ENCODE results near the gene RNU7-1.

RNU7-1 gene

DNA sequence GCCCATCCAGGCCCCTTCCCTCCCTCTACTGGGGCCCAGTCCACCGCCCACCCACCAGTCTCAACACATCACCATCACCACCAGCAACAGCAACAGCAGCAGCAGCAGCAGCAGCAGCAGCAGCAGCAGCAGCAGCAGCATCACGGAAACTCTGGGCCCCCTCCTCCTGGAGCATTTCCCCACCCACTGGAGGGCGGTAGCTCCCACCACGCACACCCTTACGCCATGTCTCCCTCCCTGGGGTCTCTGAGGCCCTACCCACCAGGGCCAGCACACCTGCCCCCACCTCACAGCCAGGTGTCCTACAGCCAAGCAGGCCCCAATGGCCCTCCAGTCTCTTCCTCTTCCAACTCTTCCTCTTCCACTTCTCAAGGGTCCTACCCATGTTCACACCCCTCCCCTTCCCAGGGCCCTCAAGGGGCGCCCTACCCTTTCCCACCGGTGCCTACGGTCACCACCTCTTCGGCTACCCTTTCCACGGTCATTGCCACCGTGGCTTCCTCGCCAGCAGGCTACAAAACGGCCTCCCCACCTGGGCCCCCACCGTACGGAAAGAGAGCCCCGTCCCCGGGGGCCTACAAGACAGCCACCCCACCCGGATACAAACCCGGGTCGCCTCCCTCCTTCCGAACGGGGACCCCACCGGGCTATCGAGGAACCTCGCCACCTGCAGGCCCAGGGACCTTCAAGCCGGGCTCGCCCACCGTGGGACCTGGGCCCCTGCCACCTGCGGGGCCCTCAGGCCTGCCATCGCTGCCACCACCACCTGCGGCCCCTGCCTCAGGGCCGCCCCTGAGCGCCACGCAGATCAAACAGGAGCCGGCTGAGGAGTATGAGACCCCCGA is 6.8 kb upstream of the RNU7-1 start:
- in situ Hi-C loops (cut with MboI; ENCODE audit: low sequenced_read_pairs): no loop called here

DNA sequence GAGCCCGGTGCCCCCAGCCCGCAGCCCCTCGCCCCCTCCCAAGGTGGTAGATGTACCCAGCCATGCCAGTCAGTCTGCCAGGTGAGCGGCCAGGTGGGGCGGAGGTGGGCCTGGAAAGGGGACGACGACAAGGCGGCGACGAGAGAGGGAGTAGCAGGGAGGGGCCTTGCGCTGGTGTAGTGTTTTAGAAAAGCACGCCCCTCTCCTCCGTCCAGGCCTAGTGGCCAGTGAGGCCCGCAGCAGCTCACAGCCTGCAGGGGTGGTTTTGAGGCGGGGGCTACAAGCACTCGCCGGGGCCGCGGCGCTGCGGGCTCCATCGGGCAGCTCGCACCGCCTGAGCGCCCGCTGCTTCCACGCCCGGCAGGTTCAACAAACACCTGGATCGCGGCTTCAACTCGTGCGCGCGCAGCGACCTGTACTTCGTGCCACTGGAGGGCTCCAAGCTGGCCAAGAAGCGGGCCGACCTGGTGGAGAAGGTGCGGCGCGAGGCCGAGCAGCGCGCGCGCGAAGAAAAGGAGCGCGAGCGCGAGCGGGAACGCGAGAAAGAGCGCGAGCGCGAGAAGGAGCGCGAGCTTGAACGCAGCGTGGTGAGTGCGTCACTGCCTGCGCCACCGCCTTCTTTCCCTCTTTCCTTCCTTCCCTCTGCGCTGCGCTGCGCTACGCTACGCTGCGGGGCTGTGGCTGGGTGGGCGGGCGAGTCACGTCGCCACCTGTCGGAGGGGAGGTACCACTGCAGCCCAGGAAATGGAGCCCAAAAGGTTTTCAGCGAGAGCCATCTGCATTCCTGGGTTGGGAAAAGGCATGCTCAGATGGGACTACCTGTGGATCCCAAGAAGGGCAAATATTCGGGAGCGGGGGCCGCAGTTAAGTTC is 5.9 kb upstream of the RNU7-1 start:
- in situ Hi-C loops (cut with MboI; ENCODE audit: low sequenced_read_pairs): no loop called here

DNA sequence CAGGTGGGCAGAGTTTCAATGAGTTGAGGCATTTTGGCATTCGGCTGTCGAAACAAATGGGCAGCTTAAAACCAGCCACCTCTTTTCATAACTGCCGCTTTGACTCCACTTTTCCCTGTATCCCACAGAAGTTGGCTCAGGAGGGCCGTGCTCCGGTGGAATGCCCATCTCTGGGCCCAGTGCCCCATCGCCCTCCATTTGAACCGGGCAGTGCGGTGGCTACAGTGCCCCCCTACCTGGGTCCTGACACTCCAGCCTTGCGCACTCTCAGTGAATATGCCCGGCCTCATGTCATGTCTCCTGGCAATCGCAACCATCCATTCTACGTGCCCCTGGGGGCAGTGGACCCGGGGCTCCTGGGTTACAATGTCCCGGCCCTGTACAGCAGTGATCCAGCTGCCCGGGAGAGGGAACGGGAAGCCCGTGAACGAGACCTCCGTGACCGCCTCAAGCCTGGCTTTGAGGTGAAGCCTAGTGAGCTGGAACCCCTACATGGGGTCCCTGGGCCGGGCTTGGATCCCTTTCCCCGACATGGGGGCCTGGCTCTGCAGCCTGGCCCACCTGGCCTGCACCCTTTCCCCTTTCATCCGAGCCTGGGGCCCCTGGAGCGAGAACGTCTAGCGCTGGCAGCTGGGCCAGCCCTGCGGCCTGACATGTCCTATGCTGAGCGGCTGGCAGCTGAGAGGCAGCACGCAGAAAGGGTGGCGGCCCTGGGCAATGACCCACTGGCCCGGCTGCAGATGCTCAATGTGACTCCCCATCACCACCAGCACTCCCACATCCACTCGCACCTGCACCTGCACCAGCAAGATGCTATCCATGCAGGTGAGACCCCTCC is 5.0 kb upstream of the RNU7-1 start:
- in situ Hi-C loops (cut with MboI; ENCODE audit: low sequenced_read_pairs): no loop called here

DNA sequence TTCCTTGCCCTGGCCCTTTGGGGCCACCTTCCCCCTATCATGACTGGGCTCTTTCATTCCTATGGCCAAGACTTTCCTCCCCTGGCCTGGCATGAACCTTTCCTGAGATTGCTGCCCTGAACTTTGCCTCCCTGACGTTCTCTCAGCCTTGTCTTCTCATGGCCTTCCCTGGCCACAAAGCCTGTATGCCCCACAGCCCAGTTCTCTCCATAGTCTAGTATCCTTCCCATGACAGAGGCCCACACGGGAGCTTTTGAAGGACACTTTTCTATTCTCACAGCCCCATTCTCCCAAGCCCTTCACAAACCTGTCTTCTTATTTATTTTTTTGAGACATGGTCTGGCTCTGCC is 4.5 kb upstream of the RNU7-1 start:
- in situ Hi-C loops (cut with MboI; ENCODE audit: low sequenced_read_pairs): no loop called here

DNA sequence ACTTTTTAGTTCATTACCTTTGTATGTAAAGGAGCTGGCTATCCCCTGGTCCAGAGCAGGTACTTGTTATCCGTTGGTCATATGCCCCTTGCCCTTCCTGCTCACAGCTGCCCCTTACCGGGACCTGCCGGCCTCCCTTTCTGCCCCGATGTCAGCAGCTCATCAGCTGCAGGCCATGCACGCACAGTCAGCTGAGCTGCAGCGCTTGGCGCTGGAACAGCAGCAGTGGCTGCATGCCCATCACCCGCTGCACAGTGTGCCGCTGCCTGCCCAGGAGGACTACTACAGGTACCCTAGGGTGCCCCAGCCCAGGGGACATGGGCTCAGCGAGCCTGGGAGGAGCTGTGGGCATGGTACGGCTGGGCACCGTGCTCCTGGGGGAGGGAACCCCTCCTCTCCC is 2.3 kb upstream of the RNU7-1 start:
- in situ Hi-C loops (cut with MboI; ENCODE audit: low sequenced_read_pairs): no loop called here

DNA sequence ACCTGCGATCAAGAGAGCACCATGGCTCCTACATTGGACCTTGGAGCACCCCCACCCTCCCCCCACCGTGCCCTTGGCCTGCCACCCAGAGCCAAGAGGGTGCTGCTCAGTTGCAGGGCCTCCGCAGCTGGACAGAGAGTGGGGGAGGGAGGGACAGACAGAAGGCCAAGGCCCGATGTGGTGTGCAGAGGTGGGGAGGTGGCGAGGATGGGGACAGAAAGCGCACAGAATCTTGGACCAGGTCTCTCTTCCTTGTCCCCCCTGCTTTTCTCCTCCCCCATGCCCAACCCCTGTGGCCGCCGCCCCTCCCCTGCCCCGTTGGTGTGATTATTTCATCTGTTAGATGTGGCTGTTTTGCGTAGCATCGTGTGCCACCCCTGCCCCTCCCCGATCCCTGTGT is 1.8 kb upstream of the RNU7-1 start:
- in situ Hi-C loops (cut with MboI; ENCODE audit: low sequenced_read_pairs): no loop called here

DNA sequence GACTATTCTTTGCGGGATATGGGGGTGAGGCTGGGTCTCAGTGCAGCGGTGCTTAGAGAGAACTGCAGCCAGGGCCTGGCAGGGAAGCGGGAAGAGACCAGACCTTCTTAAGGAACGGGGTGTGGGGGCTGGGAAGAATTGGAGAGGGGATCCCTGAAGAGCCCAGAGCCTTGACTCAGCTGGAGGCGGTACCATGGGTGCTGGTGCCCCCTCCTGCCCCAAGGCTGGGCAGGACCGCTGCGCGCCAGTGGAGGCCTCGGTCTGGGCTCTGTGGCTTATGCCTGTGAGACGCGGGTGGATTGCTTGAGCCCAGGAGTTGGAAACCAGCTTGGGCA is 1.3 kb upstream of the RNU7-1 start:
- in situ Hi-C loops (cut with MboI; ENCODE audit: low sequenced_read_pairs): no loop called here

DNA sequence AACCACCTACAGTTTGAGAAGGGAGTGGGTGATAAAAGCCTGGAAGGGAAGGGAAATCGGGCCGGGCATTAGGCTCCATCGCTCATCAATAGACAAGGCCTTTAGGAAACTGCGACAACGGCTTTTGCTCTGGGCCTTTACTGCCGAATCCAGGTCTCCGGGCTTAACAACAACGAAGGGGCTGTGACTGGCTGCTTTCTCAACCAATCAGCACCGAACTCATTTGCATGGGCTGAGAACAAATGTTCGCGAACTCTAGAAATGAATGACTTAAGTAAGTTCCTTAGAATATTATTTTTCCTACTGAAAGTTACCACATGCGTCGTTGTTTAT is 261 bp upstream of the RNU7-1 start:
- in situ Hi-C loops (cut with MboI; ENCODE audit: low sequenced_read_pairs): no loop called here

DNA sequence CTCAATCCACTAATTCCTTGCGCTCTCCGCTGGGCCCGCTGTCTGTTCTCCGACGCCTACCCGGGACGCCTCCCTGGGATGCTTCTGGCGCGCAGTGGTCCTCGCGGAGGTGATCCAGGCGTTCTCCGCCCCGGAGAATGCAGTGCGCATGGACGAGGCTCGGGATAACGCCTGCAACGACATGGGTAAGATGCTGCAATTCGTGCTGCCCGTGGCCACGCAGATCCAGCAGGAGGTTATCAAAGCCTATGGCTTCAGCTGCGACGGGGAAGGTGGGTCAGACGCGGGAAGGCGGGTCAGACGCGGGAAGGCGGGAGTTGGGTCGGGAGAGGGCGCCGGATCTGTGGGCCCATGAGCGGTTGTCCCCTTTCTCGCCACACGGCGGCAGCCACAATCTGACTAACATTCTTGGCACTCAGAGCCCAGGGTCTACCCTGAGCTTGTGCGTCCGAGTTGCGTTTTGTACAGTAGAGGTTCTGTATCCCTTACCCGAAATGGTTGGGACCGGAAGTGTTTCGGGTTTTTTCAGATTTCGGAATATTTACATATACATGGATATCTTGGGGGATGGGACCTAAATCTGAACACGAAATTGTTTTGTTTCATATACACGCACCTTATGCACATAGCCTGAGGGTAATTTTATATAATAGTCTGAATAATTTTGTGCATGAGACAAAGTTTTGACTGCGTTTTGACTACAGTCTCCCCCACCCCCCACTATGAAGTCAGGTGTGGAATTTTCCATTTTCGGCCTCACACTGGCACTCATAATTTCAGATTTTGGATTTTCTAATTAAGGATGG is 968 bp downstream of the RNU7-1 start:
- in situ Hi-C loops (cut with MboI; ENCODE audit: low sequenced_read_pairs): no loop called here

DNA sequence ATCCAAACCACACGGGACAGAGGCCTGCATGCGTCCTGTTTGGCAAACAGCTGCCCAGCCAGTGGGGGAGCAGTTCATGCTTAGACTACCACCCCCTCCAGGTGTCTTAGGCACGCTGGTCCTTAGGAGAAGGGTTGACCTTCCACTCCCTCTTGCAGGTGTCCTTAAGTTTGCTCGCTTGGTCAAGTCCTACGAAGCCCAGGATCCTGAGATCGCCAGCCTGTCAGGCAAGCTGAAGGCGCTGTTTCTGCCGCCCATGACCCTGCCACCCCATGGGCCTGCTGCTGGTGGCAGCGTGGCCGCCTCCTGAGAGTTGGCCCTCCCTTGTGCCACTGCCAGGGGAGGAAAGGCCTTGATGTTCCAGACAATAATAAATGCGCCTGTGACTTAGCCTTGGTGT is 2.0 kb downstream of the RNU7-1 start:
- in situ Hi-C loops (cut with MboI; ENCODE audit: low sequenced_read_pairs): no loop called here

DNA sequence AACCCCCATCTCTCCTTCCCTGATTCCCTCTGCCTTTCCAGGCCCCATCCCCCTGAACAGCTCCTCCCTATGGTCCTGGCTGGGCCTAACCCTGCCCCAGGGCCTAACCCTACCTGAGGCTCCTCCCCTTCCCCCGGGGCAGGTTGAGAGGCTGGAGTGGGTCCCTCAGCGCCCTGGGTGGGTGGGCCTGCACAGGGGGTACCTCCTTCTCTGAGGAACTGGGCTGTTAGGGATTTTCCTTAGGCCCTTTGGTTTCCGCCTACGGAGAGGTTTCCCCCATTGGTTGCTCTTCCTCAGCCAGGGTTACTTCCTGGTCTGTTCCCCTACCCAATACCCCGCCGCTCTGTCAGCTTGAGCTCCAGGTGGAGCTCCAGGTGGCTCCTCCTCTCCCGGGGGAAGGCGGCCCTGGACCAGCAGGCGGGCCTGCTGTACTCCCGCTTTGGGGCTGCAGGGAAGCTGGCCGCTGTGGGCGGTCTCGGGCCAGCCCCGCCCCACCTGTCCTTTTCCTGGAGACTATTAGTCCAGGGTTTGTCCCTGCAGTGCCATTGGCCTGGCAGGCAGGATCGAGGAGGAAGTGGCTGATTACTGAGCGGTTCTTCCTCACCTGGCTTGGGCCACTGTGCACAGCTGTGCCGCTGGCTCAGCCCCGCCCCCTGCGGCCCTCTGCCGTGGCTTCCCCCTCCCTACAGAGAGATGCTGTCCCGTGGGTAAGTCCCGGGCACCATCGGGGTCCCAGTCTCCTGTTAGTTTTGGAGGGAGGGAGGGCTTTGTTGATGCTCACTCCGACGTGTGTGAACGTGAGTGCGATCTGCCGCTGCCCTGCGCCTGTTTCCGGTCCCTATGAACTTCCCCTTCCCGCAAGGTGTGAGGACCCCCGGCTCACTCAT is 2.7 kb downstream of the RNU7-1 start:
- in situ Hi-C loops (cut with MboI; ENCODE audit: low sequenced_read_pairs): no loop called here

DNA sequence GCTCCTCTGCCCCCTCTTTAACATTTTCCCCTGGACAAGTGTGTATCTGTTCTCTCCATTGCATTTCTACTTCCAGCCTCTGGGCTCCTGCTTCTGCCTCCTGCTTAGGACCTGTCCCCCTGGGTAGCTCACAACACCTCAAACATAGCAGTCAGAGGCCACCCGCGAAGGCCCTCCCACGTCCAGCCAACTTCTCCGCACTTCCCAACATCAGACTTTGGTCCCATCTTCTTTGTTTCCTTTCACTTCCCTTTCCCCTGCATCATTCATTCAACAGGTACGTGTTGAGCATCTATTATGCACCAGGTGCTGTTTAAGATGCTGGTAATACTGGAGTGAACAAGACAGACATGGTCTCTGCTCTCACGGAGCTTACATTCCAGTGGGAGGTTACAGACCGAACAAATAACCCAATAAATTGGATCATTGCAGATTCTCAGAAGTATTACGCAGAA is 3.3 kb downstream of the RNU7-1 start:
- in situ Hi-C loops (cut with MboI; ENCODE audit: low sequenced_read_pairs): no loop called here

DNA sequence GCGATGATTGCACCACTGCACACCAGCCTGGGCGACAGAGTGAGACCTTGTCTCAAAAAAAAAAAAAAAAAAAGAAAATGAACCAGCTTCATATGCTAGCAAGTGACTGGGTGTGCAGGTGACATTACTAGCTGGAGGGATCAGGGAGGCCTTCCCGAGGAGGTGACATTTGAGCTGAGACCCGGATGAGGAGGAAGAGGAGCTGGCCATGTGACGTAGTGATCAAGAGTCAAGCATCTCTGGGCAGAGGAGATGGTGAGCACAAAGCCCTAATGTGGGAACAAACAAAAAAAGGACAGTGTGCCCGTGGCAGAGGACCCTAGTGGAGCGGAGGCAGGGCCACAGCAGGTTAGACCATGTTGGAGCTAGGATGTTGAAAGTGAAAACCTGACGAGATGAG is 4.0 kb downstream of the RNU7-1 start:
- in situ Hi-C loops (cut with MboI; ENCODE audit: low sequenced_read_pairs): no loop called here

DNA sequence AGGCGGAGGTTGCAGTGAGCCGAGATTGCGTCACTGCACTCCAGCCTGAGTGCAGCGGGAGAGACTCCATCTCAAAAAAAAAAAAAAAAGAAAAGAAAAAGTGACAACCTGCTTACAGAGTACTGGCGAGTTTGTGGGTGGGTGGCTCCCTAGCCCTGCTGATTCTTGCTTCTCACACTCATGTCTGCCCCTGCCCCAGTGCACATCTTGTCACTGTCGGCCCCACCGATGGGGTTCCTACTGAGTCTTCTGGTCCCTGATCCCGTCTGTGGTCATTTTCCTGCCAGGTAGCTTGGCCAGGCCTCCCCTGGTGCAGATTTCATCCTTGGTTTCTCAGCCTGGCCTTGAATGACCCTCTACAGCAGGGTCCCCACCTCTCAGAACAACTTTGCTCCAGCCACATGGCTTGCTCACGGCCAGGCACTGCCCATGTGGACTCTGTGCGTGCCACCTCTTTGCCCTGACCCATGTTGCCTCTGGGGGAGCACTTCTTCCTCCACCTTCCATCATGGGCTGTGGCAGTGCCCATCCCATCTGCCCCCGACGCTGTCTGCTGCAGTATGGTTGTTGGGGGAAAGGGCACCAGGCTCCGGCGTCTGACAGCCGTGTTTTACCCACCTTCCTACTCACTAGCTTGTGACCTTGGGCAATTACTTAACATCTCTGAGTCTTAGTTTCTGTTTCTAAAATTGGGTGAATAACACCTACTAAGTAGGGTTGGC is 5.4 kb downstream of the RNU7-1 start:
- in situ Hi-C loops (cut with MboI; ENCODE audit: low sequenced_read_pairs): no loop called here

DNA sequence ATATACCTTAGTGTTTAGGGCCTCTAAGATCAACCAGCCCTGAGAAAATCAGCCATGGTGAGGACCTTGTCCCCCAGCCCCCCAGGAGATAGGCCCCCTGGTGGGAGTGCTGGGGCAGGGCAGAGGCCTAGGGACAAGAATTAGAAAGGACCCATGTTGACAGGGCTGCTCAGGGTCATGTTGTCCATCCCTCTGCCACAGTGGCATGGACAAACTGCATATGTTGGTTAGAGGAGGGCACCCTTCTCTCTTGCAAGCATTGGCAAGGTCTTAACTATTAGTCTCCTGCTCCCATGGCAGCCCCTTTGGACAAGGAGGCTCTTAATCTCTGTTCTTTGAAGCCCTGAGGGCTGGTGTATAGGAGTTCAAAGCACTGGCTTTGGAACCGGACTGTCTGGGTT is 6.8 kb downstream of the RNU7-1 start:
- in situ Hi-C loops (cut with MboI; ENCODE audit: low sequenced_read_pairs): no loop called here

DNA sequence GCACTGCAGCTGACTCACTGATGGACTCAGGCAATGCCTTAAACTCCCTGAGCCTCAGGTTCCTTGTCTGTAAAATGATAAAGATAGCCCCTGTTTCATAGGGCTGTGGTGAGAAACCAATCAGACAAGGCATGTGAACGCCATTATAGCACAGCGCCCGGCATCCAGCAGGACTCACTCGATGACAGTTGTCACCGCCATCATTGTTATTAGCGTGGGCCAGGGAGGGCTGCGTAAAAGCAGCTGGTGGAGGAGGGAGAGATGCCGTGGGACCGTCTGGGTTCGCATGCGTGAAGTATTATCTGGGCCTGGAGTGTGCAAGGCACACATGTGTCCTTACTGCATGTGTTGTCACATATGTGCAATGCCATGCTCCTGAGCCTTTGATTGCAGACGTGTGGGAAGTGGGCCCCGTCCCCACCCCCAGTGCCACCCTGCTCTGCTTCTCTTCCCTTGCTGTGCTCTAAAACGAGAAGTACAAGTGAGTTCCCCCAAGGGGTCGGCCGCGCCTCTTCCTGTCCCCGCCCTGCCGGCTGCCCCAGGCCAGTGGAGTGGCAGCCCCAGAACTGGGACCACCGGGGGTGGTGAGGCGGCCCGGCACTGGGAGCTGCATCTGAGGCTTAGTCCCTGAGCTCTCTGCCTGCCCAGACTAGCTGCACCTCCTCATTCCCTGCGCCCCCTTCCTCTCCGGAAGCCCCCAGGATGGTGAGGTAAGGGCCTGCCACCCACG is 7.4 kb downstream of the RNU7-1 start, which contains the start of gene PTPN6:
TSS of gene PTPN6 (plus strand) at position 546 of the 730 bp plus-strand sequence. CDS start at position 703, 157 bp downstream.
- in situ Hi-C loops (cut with MboI; ENCODE audit: low sequenced_read_pairs): no loop called here

DNA sequence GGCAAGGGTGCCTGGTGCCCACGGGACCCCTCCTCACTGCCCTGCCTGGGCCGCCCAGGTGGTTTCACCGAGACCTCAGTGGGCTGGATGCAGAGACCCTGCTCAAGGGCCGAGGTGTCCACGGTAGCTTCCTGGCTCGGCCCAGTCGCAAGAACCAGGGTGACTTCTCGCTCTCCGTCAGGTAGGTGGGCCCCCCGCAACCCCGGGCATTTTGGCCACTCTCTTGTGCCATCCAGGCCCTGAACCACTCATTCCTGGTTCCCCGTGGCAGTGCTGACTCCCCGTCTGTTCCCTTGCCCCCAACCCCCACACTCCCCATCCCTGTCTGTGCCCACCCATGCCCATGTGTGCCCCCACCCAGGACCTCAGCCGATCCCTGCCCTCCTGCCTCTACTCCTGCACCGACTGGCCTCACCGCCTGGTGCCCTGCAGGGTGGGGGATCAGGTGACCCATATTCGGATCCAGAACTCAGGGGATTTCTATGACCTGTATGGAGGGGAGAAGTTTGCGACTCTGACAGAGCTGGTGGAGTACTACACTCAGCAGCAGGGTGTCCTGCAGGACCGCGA is 8.0 kb downstream of the RNU7-1 start:
- in situ Hi-C loops (cut with MboI; ENCODE audit: low sequenced_read_pairs): no loop called here

Data from HL-60/S4 treated with phorbol 12-myristate 13-acetate at 8.2 ng/mL for 4 days and 3 days (cell line).